GM08714 (cell line): ENCODE measurements around the gene CNKSR1.

ENCODE experiments used
- H3K4me3 ChIP-seq: fragments of 200-500 bp; sonication (Bioruptor generic); 2 replicates; pipeline ENCODE4 v1.5.1; 2014; ENCODE audit warnings: mild to moderate bottlenecking, low read length, inconsistent platforms
- ZNF274 ChIP-seq: IDR thresholded peaks from 2 replicates; pipeline ENCODE4 v1.6.1; 2012; ENCODE audit warnings: mild to moderate bottlenecking, low read depth, low read length

CNKSR1 gene

DNA sequence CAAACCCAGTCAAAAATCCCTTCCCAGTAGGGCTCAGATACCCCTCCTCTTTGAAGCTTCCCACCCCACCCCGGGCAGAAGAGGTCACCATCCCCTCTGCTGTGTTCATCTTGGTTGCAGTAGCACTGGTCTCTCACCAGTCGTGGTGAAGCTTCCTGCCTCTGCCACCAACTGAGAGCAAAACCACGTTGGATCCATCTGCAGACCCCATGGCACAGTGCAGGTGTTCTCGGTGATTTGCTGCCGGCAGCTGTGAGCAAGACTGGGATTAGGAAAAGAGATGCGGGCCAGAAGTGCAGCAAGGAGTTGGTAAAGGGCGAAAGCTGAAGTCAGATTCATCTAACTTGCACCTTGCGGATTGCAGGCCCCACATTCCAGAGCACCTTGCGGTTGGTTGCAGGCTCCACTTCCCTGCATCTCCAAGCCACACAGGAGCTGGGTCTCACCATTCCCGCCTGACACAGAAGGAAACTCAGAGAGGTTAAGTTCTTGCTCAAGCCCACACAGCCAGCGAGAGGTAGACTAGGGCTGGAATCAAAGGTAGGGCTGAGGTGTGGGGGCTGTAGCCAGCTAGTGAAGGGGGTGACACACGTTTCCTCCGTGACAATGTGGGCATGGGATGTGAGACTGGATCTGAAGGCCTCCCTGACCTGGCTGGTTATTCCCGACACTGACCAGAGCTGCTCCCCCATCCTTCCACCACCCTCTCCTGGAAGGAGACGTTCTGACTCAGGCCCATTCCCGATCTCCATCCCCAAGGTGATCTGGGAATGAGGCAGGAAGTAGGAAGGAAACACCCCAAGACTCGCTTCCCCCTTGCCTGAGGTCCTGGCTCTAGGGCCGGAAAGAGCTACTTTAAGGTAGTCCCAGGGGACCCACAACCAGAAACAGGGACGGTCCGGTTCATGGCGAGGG, 21.7 kb upstream of the CNKSR1 start:
- TF ChIP-seq ZNF274, result no peak
- no peak overlapping the region for H3K4me3 ChIP-seq

DNA sequence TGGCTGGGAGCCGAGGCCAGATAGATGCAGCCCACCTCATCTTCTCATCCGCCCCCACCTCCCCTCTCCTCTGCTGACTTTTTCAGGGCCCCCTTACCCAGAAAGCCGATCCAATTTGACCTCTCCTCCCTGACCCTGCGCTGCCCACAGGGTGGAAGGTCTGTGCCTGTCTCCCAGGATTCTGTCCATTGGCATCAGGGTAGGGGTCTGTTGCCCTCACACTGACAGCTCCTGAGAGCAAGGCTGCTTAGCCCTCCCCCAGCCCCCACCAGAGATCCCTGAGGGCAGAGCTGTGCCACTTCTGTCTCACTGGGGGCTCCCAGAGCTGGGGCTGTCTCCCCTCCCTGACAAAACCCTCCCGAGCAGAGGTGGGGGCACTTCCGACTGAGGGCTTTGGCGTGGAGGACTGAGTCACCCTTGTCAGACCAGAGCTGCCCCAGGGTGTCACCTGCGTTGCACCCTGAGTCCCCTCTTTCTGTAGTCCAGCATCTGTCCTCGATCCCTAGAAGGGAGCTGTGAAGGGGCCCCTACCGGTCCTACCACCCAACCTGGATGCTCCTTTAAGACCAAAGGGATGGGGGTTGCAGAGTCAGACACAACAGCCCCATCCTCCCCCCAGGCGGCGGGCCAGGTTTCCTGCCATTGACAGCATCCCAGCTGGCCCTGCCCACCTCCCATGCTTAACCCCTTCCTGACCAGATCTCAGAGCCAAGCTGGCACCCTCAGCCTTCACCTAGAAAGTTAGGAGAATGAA, 20.8 kb upstream of the CNKSR1 start:
- TF ChIP-seq ZNF274, result no peak
- H3K4me3 ChIP-seq, result no peak overlapping the region

DNA sequence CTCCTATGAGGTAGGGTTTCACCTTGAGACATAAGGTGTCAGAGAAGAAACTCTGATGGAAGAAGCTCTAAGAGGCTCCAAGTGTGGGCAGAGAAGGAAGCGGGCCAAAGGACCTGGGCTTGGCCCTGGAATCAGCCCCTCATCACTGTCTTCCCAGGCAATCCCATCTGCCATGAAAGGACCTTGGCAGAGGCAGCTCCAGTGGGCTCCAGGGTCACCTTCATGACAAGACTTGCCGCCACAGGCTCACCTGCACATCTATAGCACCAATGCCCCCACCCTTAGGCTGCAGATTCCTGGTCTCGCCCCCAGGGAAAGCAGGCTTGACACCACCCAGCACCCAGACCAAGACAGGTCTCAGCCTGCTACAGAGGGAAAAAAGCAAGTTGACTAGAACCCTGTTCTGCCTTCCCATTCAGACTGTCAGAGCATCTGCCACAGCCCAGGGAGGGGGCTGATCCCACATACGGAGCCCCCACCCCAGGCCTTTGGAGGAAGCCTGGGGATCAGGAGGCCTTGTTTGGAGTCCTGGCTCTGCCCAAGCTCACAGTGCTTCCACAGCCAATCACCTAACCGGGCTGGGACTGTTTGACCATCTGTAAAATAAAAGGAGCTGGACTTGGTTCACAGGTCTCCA, 18.9 kb upstream of the CNKSR1 start:
- no peak overlapping the region for H3K4me3 ChIP-seq

DNA sequence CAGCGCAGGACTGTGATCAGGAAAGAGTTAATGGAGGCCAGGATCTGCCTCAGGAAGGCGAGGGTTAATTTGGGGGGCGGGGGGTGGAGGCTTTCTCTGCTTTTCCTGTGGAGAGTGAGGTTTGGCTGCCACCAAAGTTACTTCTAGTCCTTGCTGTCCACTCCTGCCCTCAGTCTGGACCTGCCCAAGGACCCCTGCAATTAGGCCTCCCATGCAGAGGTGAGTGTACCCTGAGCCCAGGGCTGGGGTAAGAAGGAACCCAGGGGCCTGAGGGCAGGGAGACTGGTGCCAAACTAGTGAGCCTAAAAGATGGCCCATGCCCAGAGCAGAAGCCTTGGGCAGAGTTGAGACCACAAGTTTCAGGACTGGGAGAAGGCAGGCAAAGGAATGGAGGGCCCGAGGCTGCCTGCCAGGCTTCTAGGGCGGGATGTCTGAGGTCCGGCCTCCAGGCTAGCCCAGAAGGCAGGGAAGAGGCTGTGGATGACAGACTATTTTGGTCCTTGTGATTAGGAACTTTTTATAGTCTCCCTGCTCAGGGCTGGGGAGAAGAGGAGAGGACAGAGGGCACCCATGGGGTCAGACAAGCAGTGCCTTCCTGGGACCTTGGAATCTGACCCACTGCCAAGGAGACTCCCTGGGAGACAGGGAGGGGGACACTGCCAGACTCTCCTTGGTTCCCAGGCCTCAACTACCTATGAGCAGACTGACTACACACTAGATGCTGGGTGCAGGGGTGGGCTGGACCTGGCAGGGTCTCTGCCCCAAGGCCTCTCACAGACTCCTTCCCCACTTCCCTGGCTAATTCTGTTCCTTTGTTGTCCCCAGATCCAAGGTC, 18.2 kb upstream of the CNKSR1 start, which contains the start of gene FAM110D:
FAM110D (plus strand) TSS at position 172 of the 835 bp plus-strand sequence. CDS start 2,213 bp downstream, outside the sequence.
- no peak for TF ChIP-seq ZNF274

More for the DNA sequence above, 18.9 kb upstream of the CNKSR1 start:
- TF ChIP-seq ZNF274, result no peak

DNA sequence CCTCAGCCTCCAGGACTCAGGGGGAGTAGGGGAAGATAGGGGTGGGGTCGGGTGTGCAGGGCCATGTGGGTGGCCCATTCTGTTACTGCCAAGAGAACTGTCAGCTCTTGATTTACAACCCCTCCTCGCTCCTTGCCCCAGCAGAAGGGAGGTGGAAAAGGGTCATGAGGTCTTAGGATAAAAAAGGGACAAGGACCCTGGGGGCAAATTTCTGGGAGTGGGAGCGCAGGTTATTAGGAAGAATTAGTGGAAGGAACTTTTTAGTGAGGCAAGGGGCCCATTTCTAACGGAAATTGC, 17.6 kb upstream of the CNKSR1 start:
- no peak for TF ChIP-seq ZNF274
- H3K4me3 ChIP-seq, result no peak overlapping the region

More for the DNA sequence above, 18.2 kb upstream of the CNKSR1 start, which contains the start of gene FAM110D:
- H3K4me3 ChIP-seq, result no peak within 1 kb of the TSS

DNA sequence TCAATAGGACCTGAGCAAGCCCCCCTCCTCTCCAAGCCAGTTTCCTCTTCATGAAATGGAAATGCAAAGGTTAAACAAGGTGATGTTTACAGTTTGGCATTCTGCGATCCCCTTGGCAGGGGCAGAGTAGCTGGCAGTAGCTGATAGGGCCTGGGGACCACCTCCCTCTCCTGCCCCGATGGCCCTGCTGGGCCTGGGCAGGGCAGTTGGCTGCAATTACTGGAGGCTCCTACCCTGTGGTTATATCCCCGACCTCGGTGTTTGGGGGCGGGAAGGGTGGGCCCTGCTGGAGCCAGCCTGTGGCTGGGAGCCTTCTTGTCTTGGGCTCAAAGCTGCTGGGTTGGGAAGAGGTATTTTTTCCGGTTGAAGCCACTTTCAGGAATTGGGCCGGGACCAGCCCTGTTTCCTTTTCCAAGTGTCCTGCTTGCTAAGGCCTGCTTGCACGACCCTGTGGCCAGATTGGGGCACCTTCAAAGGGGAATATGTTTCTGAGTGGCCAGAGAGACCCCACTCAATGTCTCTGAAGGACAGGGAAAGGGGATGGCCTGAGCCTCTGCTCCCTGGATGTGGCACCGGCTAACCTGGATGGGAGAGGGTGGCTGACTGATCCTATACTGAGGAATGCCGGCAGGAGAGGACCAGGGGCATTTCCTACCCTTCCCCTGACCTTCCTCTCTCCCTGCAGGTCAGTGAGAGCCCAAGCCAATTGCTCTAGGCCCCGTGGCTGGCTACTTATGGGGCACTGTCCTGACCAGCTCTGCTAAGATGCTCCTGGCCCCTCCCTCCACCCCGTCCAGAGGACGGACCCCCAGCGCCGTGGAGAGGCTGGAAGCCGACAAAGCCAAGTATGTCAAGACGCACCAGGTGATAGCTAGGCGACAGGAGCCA, 16.5 kb upstream of the CNKSR1 start:
- no peak for TF ChIP-seq ZNF274
- no peak overlapping the region for H3K4me3 ChIP-seq

DNA sequence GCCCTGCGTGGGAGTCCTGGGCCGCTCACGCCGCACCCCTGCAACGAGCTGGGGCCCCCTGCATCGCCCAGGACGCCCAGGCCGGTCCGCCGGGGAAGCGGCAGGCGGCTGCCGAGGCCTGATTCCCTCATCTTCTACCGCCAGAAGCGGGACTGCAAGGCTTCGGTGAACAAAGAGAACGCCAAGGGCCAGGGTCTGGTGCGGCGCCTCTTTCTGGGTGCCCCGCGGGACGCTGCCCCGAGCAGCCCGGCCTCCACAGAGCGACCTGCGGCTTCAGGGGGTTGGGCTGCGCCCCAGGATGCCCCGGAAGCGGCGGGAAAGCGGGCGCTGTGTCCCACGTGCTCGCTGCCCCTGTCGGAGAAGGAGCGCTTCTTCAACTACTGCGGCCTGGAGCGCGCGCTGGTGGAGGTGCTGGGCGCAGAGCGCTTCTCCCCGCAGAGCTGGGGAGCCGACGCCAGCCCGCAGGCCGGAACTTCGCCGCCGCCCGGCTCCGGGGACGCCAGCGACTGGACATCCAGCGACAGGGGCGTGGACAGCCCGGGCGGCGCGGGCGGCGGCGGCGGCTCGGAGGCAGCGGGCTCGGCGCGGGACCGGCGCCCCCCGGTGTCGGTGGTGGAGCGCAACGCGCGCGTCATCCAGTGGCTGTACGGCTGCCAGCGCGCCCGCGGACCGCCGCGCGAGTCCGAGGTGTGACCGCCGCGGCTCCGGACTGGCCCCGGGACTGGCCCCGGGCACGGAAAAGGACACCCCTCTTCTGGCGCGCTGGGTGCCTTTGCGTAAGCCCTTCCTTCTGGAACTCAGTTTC, 15.7 kb upstream of the CNKSR1 start:
- TF ChIP-seq ZNF274, result no peak
- H3K4me3 ChIP-seq, result peak overlapping the region; percentile 11; the same call in 1 of the 2 replicates

DNA sequence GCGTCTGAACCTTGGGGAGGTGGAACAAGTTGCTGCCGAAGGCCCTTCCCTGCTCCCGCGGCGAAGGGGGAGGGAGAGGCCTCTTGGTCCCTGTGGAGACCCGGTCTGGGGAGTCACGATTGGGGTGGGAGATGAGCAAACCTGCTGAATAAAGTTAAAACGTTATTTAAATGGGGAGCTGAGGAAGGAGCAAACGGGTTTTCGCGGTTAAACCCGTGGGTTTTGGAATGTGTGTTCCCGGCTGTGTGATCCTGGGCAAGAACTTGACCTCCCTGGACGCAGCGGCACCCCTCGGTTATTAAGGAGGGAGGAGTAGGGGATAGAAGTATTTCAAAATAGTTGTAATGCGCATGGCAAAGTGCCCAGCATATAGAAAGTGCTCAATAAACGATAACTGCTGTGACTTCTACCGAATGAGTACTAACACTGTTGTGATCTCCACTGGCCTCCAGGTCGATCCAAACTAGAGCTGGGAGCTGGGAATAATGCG, 15.0 kb upstream of the CNKSR1 start:
- TF ChIP-seq ZNF274, result no peak
- peak overlapping the region; percentile 11; the same call in 1 of the 2 replicates for H3K4me3 ChIP-seq

DNA sequence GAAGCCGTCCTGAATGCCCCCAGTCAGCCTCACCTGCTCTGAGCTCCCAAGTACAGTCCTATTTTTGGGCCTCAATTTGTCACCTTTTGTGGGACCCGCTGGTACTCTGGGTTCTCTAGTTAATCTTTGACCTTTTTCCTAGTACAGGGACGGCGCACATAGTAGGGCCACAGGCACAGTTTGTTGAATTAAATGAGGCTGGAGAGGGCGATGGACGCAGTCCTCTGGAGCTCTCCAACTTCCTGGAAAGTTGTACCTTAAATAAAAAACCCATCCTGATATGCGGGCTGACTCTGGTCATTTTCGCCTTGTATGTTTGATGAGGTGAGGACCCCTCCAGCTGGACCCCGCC, 13.6 kb upstream of the CNKSR1 start:
- no peak for TF ChIP-seq ZNF274
- no peak overlapping the region for H3K4me3 ChIP-seq

DNA sequence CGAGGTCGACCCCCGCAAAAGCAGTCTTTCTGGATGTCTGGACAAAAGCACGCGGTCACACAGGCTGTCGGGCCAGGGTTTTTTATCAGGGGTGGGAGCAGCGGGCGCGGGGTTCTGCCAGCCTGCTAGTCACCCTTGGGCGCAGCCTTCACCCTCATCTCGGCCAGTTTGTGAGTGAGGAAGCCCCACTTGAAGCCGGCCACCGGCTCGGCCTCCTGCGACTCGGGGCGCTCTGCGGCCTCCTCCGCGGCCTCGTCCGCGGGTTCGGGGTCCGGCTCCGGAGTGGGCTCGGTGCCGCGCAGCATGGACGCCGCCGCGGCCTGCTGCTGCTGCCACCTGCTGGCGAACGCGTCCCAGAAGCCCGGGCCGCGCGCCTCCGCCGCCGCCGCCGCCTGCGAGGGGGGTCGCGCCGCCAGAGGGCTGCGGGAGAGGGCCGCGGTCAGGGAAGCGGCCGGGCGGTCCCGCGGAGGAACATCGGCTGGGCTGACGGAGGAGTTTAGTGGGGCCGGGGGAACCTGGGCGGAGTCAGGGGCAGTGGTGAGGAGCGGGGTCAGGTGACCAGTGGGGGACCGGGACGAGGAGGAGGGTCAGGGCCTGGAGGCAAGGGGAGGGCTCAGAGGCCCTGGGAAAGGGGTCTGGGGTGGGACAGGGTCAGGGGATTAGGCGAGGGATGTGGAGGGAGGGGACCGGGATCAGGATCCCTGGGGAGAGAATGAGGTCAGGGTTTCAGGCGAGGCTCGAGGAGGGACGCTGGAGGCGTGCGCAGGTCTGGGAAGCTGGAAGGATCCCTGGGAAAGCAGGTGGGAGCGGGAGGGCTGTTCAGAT, 13.0 kb upstream of the CNKSR1 start:
- no peak for TF ChIP-seq ZNF274
- no peak overlapping the region for H3K4me3 ChIP-seq

DNA sequence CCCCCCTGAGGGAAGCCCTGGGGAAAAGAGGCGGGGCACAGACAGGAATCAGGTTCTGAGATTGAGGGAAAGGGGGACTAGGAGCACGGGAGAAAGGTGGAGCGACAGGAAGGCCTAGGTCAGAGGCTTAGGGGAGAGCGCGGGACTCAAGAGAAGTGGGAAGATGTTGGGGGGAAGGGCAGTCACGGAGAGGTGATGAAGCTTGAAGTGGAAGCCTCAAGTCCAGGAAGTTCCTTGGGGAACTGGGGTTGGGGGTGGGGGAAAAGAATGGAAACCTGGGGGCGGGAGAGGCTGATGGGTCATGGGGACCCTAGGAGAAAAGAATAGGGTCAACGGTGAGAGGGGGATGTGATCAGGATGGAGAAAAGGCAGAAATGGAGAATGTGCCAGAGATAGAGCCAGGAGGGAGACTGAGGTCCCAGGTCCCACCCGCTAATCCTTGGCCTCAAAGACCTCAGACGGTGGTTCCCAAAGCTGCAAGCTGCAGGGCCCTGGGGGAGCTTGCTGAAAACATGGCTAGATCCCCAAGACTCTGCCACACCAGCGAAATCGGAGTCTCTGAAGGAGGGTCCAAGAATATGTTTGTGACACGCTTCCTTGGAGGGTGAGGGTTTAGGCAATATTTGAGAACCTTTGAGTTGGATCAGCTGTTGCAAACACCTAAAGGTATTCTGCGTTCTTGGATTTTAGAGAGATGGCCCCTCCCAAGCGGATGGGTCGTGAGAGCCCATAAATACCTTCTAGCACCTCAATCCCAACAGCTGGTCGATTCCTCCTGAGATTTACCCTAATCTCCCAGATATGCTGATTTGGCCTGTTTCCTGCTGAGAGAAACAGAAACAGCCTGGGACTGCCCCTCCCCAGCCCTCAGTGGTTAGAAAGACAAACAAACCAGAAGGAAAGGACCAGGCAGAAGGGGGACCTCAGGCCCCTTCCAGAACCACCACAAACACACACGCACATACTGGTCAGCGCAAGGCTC, 12.1 kb upstream of the CNKSR1 start:
- no peak overlapping the region for H3K4me3 ChIP-seq
- TF ChIP-seq ZNF274, result no peak
